Measurements from ENCODE around the gene KLRB1. TPM values are rescaled to one million over a fixed set of nuclear protein-coding genes. Genes with fewer than 3 reads are reported as not detected.
A peak's percentile ranks its signal among the peaks of the same experiment; 100 is the strongest.
"Not testable (repeated sequence)": the region's sequence is repeated elsewhere in the genome, so short reads cannot be mapped to it uniquely, and the experiment has no call there.

KLRB1 gene
- total RNA-seq, result not detected

DNA sequence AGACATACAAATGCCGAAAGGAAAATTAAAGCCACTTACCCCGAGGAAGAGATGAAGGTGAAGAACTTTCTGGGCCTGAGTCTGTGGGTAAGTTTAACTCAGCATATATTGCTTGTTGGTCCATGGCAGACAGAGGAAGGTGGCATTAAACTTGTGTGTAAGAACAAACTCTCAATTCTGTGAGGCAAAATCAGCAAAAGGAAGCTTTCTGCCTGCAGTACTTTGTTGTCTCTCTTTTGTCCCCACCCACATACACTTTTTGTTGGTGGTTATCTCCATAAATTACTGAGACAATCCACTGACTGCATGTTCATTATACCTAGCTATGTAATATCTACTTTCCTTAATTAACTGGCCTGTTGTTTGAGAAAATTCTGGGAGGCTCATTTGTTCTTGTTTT is at the start of gene KLRB1:
TSS of gene KLRB1 (minus strand) at position 201 of the 400 bp plus-strand sequence. CDS start at position 124, 77 bp downstream.
- FAIRE-seq (no peak), DNase-seq (ENCODE audit: low spot score in 2 of 2) (no peak)

DNA sequence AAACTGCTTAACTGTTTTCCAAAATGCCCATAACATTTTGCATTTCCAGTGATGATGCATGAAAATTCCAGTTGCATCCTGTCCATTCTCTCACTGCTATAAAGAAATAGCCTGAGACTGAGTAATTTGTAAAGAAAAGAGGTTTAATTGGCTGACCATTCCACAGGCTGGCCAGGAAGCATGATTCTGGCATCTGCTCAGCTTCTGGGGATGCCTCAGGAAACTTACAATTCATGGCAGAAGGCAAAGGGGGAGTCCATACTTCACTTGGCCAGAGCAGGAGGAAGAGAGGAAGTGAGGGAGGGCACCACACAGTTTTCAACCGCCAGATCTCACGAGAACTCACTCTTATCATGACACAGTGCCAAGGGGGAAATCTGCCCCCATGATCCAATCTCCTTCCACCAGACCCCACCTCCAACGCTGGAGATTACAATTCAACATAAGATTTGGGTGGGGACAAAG is 43.6 kb upstream of the KLRB1 start:
- no peak for FAIRE-seq
- DNase-seq (ENCODE audit: low spot score in 2 of 2), result no peak

DNA sequence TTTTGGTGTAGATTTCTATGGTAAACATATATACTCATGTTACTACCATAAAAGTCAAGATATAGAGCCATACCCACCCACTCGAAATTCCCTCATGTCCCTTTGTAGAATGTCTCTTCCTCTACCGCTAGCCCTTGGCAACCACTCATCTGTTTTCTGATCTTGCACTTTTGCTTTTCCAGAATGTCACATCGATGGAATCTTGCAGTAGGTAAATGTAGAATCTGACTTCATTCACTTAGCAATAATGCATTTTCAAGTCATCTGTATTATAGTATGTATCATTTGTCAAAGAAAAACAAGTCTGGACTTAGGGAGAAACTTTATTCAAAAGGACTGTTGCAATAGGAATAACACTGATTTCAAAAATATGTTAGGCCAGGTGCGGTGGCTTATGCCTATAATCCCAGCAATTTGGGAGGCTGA is 42.4 kb upstream of the KLRB1 start:
- FAIRE-seq (no peak), DNase-seq (ENCODE audit: low spot score in 2 of 2) (no peak)

DNA sequence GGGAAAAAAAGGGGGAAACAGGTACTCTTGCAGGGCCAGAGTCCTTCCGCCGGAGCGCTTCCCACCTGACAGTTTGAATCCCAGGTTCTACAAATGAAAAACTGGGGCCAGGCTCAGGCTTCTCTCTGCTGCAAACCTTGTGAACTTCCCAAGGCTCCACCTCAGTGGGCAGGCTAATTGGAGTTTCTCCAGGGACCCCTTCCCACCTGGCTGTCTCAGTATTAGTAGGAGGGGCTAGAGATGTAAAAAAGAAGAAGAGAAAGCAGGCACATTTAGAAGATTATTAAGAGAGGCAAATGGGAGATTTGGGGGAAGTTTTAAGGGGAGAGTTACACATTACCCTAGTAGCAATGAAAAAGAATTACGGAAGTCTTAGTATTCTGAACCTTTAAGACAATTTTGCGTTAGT is 41.8 kb upstream of the KLRB1 start:
- FAIRE-seq (no peak), DNase-seq (ENCODE audit: low spot score in 2 of 2) (no peak)

GRCh38 chr12:9648701-9649531 is 41.2 kb upstream of the KLRB1 start:
- DNase-seq (ENCODE audit: low spot score in 2 of 2) (no peak), FAIRE-seq (no peak)

- no peak for FAIRE-seq
Observed at GRCh38 chr12:9647825-9648700, 40.3 kb upstream of the KLRB1 start.

GRCh38 chr12:9646794-9647781 is 39.4 kb upstream of the KLRB1 start:
- DNase-seq (ENCODE audit: low spot score in 2 of 2) (no peak), FAIRE-seq (no peak)

More at GRCh38 chr12:9647825-9648700, 40.3 kb upstream of the KLRB1 start:
- peak; percentile 65 to 81 for DNase-seq (ENCODE audit: low spot score in 2 of 2)

- FAIRE-seq; DNase-seq (ENCODE audit: low spot score in 2 of 2): not testable (repeated sequence)
Observed at GRCh38 chr12:9644985-9645551, 37.4 kb upstream of the KLRB1 start.

DNA sequence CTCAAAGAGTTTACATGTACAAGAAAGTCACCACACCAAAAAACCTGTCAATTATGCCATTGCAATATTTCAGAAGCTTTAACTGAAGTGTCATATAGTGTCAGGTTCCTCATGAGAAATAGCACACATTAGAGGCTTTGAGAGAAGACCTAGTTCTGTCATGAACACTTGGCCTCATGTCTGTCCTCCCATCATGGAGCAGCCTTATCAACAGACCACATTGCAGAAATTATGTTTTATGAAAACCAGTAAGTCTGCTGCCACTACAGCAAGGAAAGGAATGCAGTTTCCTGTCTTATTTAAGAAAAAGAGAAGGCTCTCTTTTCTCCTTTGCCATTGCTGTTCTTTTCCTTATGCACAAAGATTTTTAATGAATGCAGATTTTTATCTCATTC is 35.5 kb upstream of the KLRB1 start:
- DNase-seq (ENCODE audit: low spot score in 2 of 2) (no peak), FAIRE-seq (no peak)

DNA sequence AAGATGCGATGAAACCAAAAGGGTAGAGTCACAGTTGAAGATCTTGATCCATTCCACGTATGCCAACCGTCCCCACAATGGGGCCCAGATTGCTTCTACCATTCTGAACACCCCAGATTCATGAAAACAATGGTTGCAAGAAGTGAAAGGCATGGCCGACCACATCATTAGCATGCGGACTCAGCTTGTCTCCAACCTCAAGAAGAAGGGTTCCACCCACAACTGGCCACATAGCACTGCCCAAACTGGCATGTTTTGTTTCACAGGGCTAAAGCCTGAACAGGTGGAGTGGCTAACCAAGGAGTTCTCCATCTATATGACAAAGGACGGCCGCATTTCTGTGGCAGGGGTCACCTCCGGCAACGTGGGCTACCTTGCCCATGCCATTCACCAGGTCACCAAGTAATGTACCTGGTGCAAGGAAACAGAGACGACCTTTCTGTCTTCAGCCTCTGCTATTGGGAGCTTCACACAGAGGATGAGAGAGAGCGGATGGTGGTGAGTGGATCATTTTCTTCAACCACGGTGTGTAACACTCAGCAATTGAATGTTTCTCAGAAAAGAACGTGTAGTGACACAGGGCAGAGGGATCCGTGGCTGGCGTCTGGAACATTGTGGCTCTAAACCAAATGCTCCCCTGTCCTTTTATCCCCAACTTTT is 35.0 kb upstream of the KLRB1 start:
- no peak for DNase-seq (ENCODE audit: low spot score in 2 of 2)
- no peak for FAIRE-seq

GRCh38 chr12:9640024-9640423 is 32.3 kb upstream of the KLRB1 start:
- FAIRE-seq (no peak), DNase-seq (ENCODE audit: low spot score in 2 of 2) (no peak)

DNA sequence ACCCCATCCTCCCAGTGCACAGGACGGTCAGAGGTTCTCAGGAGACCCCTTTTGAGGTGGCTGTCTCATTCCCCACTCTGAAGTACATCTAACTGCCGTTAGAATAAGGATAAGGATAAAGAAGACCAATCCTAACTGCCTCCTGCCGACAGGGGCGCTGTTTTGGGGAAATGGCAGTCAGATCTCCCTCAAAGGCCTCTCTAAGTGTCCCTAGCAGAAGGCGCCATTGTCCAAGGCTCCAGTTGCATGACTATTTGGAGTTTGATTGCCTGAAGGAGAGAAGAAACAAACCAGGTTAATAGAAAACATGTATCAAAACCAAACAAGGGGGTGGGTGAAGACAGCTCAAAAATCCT is 29.1 kb upstream of the KLRB1 start:
- DNase-seq (ENCODE audit: low spot score in 2 of 2), result no peak
- FAIRE-seq, result no peak

- FAIRE-seq, result no peak
Observed at GRCh38 chr12:9636150-9636850, 28.6 kb upstream of the KLRB1 start.

DNA sequence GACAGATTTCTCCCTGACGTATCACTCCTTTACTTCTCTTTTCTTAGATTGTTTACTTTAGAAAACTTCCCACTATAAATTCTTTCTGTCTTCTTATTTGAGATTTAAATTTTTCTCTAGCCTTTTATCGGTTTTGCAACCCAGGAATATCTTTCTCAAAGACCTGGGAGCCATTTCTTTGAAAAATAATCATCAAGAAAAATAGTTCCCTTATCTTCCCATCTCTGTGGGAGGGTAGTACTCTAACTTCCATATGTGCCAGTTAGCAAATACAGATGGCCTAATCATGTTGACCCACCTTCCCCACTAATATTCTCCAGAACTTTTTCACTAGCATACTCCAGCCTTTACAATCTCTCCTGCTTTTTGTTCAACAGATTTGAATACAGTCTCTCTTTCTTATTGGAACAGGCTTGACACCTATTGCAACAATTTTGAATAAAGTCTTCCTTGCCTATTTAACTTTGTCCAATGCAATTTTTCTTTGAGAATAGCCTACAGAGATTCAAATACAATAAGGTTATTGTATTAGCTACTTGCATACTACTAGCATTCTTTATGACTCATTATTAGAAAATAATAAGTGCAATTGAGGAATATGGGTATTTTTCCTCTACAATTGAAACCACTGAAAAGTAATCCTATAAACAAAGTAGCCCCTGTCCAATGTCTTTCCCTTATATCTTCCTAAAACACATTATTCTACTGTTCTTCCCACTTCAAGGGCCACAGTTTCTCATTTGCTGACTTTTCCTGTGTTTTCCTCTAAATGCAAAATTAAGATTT is 27.4 kb upstream of the KLRB1 start:
- no peak for DNase-seq (ENCODE audit: low spot score in 2 of 2)
- FAIRE-seq, result no peak

More at GRCh38 chr12:9636150-9636850, 28.6 kb upstream of the KLRB1 start:
- DNase-seq (ENCODE audit: low spot score in 2 of 2), result no peak

DNA sequence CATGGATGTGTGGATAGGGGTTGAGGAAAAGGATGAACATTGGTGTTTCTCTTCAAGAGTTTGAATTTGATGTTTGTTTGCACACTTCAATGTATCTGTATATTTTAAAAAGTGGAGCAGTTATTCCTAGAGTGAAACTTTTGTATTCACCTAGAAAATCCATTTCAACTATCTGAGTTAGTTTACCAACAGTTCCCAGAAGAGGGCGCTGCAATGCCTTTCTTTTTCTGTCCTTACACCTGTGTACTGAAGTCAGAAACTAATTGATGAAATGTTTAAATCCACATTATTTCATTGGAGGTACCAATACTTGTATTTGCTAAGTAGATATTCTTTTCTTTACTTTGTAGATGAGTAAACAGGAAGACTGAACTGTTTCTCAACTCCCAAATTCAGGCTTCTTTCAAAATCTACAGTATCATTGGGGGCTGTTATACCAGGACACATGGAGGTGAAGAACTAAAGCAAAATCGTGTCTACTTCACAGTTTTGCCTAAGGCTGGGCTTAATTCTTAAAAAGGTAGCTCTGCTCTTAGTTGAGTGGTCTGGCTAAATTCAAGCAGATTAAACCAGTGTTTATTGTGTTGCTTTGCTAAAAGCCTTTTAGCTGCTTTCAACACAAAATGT is 26.6 kb upstream of the KLRB1 start:
- peak in 1 of 2 donors; percentile 30 for DNase-seq (ENCODE audit: low spot score in 2 of 2)
- FAIRE-seq, result no peak

DNA sequence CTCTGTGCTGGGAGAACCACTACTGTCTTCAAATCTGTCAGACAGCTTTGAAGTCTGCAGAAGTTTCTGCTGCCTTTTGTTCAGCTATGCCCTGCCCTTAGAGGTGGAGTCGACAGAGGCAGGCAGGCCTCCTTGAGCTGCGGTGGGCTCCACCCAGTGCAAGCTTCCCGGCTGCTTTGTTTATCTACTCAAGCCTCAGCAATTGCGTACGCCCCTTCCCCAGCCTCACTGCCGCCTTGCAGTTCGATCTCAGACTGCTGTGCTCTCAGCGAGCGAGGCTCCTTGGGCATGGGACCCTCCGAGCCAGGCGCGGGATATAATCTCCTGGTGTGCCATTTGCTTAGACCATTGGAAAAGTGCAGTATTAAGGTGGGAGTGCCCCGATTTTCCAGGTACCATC is 25.1 kb upstream of the KLRB1 start:
- DNase-seq (ENCODE audit: low spot score in 2 of 2), result no peak
- no peak for FAIRE-seq

DNA sequence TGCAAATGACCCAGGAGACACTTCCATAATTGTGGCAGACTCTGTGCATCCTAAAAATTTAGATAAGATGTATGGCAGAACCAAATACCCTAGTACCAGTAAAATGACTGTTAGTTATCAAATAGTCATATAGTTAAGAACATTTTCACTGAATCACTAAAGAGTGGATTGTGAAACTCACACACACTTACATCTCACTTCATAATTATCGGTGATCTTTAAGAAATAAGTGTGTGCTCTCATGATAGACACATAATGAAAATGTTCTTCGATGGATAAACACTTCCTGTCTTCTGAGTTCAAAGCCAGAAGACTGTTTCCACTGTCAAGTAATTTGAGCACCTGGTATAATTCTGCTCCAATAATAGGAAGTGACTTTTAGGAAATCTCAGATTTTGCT is 19.1 kb upstream of the KLRB1 start:
- FAIRE-seq (no peak), DNase-seq (ENCODE audit: low spot score in 2 of 2) (no peak)

Measured in frontal cortex (tissue), 4 donors.